Panc1 (cell line): ENCODE measurements around the gene VSIR. TPM values are rescaled to one million over a fixed set of nuclear protein-coding genes. Genes with fewer than 3 reads are reported as not detected.

ENCODE experiments used
- ATAC-seq: fragments of 200-7000 bp; cut with Tn5 transposase; 2 replicates; pipeline ENCODE4 v1.9.1; 2020; ENCODE audit warnings: mild to moderate bottlenecking, moderate library complexity
- BruUV-seq: library from RNA; stranded (reverse); fragments of 400-500 nt; replicated peaks from 2 replicates; lab custom pipeline; 2021; lab: Mats Ljungman, UMichigan
- CTCF ChIA-PET: fragments of 300-600 bp; sonication (Branson Sonifier 250); formaldehyde crosslinking; loops from one replicate; lab custom pipeline; 2022; ENCODE audit warnings: antibody characterized with exemption; lab: Charles Lee
- POLR2A ChIA-PET: fragments of 300-600 bp; sonication (Branson Sonifier 250); formaldehyde crosslinking; loops from one replicate; lab custom pipeline; 2022; ENCODE audit warnings: antibody characterized with exemption; lab: Charles Lee
- DNase-seq: peaks from one replicate; pipeline ENCODE4 v3.0.0-alpha.2; 2010; ENCODE audit warnings: low read depth, low spot score
- H3K27ac ChIP-seq: 2 replicates; pipeline ENCODE4 v1.5.1; 2011; ENCODE audit warnings: mild to moderate bottlenecking, low read length, inconsistent platforms
- H3K27me3 ChIP-seq: fragments of 200-500 bp; sonication (Bioruptor generic); 2 replicates; pipeline ENCODE4 v1.6.0; 2014; ENCODE audit warnings: low read length, inconsistent platforms; ENCODE audit not compliant: control insufficient read depth, insufficient read depth
- H3K36me3 ChIP-seq: fragments of 200-500 bp; sonication (Bioruptor generic); 2 replicates; pipeline ENCODE4 v1.5.1; 2014; ENCODE audit warnings: inconsistent platforms, mild to moderate bottlenecking, low read length, moderate library complexity; ENCODE audit not compliant: control insufficient read depth, insufficient read depth
- H3K4me1 ChIP-seq: 2 replicates; pipeline ENCODE4 v1.5.1; 2011; ENCODE audit warnings: inconsistent platforms, mild to moderate bottlenecking, low read length, moderate library complexity; ENCODE audit not compliant: control insufficient read depth, insufficient read depth
- H3K4me3 ChIP-seq, 2 experiments: 2 replicates each; pipeline ENCODE4 v1.5.1; 2011 to 2012; ENCODE audit warnings: low read depth in 2 of 2, low read length in 2 of 2, mild to moderate bottlenecking in 2 of 2, inconsistent platforms in 1 of 2, moderate library complexity in 1 of 2
- H3K9me3 ChIP-seq: fragments of 200-500 bp; sonication (Bioruptor generic); 2 replicates; pipeline ENCODE4 v1.5.1; 2014; ENCODE audit warnings: low read depth, mild to moderate bottlenecking, inconsistent platforms, low read length, moderate library complexity; ENCODE audit not compliant: control insufficient read depth, insufficient read depth
- POLR2AphosphoS5 ChIP-seq: IDR thresholded peaks from 2 replicates; pipeline ENCODE4 v1.6.1; 2012; ENCODE audit warnings: mild to moderate bottlenecking, low read depth, low read length, moderate library complexity
- SIN3A ChIP-seq: IDR thresholded peaks from 2 replicates; pipeline ENCODE4 v1.6.1; 2012; ENCODE audit warnings: low read depth, mild to moderate bottlenecking, low read length, moderate library complexity, borderline replicate concordance; ENCODE audit not compliant: insufficient read depth
- TCF7L2 ChIP-seq: IDR thresholded peaks from 2 replicates; pipeline ENCODE4 v1.6.1; 2011; ENCODE audit warnings: mild to moderate bottlenecking, low read depth, low read length, inconsistent platforms
- in situ Hi-C: cut with HindIII; loops from 2 replicates; pipeline ENCODE4 v1.10.0; 2016; ENCODE audit warnings: low sequenced_read_pairs, low pct_unique_long_range_greater_than_20kb
- intact Hi-C: fragments of 100-400 bp; cut with micrococcal nuclease; formaldehyde crosslinking; loops from one replicate; pipeline ENCODE4 v1.10.0; 2022; ENCODE audit not compliant: unreplicated experiment
- total RNA-seq: library from RNA; stranded (reverse); gene quantifications from one replicate; pipeline ENCODE4 v1.2.1, GENCODE V29; 2021; ENCODE audit not compliant: unreplicated experiment
- TF ChIP-seq, protein P1 (sequence below), 2 experiments: IDR thresholded peaks; 2 replicates each; pipeline ENCODE4 v1.6.1; 2011 to 2012; ENCODE audit warnings: low read depth in 2 of 2, control low read depth in 1 of 2, low read length in 1 of 2, mild to moderate bottlenecking in 1 of 2, moderate library complexity in 1 of 2; ENCODE audit not compliant: insufficient read depth in 1 of 2
- TF ChIP-seq, protein P2 (sequence below): fragments of 450-650 bp; IDR thresholded peaks from 2 replicates; pipeline ENCODE4 v1.5.1; 2017; ENCODE audit warnings: mild to moderate bottlenecking

The VSIR gene
- total RNA-seq, 1 experiment from 2014 or later: 34.9 TPM

DNA sequence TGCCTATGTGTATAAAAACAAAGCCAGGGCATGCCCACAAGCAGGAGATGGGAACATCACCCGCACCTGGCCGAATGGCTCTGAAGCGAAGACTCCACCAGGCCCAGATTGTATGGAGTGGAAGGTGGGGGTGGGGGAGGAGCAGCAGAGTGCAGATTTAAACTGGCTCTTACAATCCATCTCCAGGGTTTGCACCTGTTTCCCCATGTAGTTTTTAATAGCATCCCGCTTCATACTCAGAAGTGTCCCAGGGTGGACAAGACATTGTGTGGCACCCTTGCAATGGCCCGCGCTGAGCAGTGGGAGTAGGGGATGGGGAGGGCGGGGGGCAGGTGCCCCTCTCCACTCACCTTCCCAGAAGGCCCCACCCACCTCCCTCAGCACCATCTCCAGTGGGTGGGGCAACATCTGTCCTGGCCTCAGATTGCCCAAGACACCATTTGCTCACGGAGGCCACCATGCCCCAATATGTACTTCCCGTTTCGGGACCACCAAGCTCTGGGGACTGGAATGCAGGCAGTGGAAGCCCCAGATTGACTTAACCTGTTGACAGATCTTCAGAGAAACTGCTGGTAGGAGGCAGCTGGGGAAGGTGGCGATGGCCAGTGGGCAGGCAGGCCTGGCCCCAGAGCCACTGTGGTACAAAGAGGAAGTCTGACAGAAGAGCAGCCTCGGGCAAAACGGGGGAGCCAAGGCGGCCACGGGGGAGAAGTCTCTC, 23.0 kb downstream of the VSIR start:
- intact Hi-C loops: no loop called here
- no TSS peak for BruUV-seq
- CTCF ChIA-PET: no interaction called here

GRCh38 chr10:71749396-71749795, 23.9 kb downstream of the VSIR start:
- POLR2A ChIA-PET: no interaction called here
- no peaks in the 10 kb centered on the region for H3K9me3 ChIP-seq

More for the DNA sequence above, 23.0 kb downstream of the VSIR start:
- POLR2A ChIA-PET: no interaction called here
- TF ChIP-seq, protein P1, sequence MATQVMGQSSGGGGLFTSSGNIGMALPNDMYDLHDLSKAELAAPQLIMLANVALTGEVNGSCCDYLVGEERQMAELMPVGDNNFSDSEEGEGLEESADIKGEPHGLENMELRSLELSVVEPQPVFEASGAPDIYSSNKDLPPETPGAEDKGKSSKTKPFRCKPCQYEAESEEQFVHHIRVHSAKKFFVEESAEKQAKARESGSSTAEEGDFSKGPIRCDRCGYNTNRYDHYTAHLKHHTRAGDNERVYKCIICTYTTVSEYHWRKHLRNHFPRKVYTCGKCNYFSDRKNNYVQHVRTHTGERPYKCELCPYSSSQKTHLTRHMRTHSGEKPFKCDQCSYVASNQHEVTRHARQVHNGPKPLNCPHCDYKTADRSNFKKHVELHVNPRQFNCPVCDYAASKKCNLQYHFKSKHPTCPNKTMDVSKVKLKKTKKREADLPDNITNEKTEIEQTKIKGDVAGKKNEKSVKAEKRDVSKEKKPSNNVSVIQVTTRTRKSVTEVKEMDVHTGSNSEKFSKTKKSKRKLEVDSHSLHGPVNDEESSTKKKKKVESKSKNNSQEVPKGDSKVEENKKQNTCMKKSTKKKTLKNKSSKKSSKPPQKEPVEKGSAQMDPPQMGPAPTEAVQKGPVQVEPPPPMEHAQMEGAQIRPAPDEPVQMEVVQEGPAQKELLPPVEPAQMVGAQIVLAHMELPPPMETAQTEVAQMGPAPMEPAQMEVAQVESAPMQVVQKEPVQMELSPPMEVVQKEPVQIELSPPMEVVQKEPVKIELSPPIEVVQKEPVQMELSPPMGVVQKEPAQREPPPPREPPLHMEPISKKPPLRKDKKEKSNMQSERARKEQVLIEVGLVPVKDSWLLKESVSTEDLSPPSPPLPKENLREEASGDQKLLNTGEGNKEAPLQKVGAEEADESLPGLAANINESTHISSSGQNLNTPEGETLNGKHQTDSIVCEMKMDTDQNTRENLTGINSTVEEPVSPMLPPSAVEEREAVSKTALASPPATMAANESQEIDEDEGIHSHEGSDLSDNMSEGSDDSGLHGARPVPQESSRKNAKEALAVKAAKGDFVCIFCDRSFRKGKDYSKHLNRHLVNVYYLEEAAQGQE (IDR thresholded peaks at IDR 0.05; ENCODE audit: insufficient read depth in 1 of 2, low read depth in 2 of 2, low read length in 1 of 2): no peak
- TF ChIP-seq POLR2AphosphoS5: no peak
- no peak for TF ChIP-seq TCF7L2
- TF ChIP-seq, protein P2, sequence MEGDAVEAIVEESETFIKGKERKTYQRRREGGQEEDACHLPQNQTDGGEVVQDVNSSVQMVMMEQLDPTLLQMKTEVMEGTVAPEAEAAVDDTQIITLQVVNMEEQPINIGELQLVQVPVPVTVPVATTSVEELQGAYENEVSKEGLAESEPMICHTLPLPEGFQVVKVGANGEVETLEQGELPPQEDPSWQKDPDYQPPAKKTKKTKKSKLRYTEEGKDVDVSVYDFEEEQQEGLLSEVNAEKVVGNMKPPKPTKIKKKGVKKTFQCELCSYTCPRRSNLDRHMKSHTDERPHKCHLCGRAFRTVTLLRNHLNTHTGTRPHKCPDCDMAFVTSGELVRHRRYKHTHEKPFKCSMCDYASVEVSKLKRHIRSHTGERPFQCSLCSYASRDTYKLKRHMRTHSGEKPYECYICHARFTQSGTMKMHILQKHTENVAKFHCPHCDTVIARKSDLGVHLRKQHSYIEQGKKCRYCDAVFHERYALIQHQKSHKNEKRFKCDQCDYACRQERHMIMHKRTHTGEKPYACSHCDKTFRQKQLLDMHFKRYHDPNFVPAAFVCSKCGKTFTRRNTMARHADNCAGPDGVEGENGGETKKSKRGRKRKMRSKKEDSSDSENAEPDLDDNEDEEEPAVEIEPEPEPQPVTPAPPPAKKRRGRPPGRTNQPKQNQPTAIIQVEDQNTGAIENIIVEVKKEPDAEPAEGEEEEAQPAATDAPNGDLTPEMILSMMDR: no peak
- no peak for TF ChIP-seq SIN3A
- Histone ChIP-seq H3K9me3 (no peaks in the 10 kb centered on the region), H3K27me3 (no peaks in the 10 kb centered on the region), H3K4me3 (no peak overlapping the region), H3K4me1 (0 out of 2 replicates have a peak, but pooled peaks cover 2% of the 10 kb centered on the region), H3K27ac (no peak overlapping the region), H3K36me3 (no peaks in the 10 kb centered on the region)
- in situ Hi-C loops: no loop called here
- DNase-seq (no peak), ATAC-seq (no peak)

More at GRCh38 chr10:71749396-71749795, 23.9 kb downstream of the VSIR start:
- Histone ChIP-seq H3K4me1 (0 out of 2 replicates have a peak, but pooled peaks cover 2% of the 10 kb centered on the region), H3K4me3 (no peak overlapping the region), H3K27me3 (no peaks in the 10 kb centered on the region), H3K36me3 (no peaks in the 10 kb centered on the region), H3K27ac (no peak overlapping the region)
- no peak for ATAC-seq
- in situ Hi-C loops: no loop called here
- TF ChIP-seq SIN3A: no peak
- TF ChIP-seq, protein P2: no peak
- TF ChIP-seq POLR2AphosphoS5: no peak
- no peak for TF ChIP-seq TCF7L2
- TF ChIP-seq, protein P1 (IDR thresholded peaks at IDR 0.05; ENCODE audit: insufficient read depth in 1 of 2, low read depth in 2 of 2, low read length in 1 of 2): no peak
- intact Hi-C loops: no loop called here
- no TSS peak for BruUV-seq
- DNase-seq: no peak
- CTCF ChIA-PET: no interaction called here
